Stimulated activated naive CD8-positive, alpha-beta T cell treated with anti-CD3 and anti-CD28 coated beads, Interleukin-15, amount 100 ng/mL, for 72 hours (primary cell): ENCODE results near the gene CLDN22.

Experiments used
- ATAC-seq: fragments of 150-1000 bp; cut with Tn5 transposase; 2 replicates; pipeline ENCODE4 v1.10.0; 2021; ENCODE audit warnings: mild to moderate bottlenecking, moderate library complexity
- DNase-seq, 2 donors: peaks; one replicate each; pipeline ENCODE4 v3.0.0; 2021 to 2022
- H3K27ac Mint-ChIP-seq, 2 donors: one replicate each; pipeline ENCODE4 v1.8.0; 2022; ENCODE audit warnings: mild to moderate bottlenecking in 2 of 2, mixed read lengths in 2 of 2, moderate library complexity in 2 of 2
- H3K27me3 Mint-ChIP-seq: one replicate; pipeline ENCODE4 v1.8.0; 2022; ENCODE audit warnings: mixed read lengths
- H3K4me1 Mint-ChIP-seq: one replicate; pipeline ENCODE4 v1.8.0; 2022; ENCODE audit warnings: mild to moderate bottlenecking, mixed read lengths
- H3K4me3 Mint-ChIP-seq, 2 donors: one replicate each; pipeline ENCODE4 v1.8.0; 2022; ENCODE audit warnings: mild to moderate bottlenecking in 2 of 2, mixed read lengths in 2 of 2, moderate library complexity in 1 of 2
- H3K9me3 Mint-ChIP-seq, 2 donors: one replicate each; pipeline ENCODE4 v1.8.0; 2022; ENCODE audit warnings: mixed read lengths in 2 of 2

Gene CLDN22

DNA sequence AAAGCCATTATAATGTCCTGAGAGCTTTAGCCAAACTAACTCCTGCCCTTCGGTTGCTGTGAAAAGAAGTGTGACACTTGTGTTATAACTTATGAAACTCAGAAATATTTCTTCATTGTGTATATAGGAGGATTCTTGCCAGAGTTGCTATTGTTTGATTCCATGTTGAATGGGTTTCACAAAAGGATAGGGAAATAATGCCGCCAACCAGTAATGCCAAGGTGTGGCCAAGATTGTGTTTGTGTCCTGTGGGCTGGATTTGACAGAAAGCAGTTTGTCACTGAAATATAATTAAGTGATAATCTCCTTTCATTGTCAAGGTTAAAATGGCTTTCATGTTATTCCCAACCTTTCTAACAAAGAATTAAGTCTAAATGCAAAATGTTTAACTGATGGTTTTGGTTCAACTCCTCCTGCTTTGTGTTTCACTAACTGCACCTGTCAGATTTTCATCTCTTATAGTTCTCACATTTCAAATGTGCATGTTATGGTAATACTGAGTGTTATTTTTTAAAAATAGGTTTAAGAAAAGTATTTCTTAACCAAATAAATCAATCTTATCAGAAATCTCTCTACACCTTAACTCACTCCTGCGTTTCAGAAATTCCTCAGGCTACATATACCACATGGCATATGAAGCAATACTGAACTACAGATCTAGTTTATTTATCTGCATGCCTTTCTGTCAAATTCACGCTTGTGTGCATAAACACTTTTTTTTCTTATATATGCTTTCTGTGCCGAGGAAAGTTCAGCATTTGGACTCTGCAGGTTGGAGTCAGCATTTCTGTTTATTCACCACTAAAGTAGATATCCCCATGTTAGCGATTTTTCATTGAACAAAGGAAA, at the start of gene CLDN22:
TSS of gene CLDN22 (minus strand) at position 66 of the 849 bp plus-strand sequence. CDS start at position 8, 58 bp downstream.
- Mint-ChIP-seq H3K27ac (peak within 1 kb of the TSS; percentile 16 to 49), H3K4me3 (no peak within 1 kb of the TSS), H3K4me1 (peaks cover 14% of the 10 kb centered on the region), H3K27me3 (no peaks in the 10 kb centered on the region), H3K9me3 (no peaks in the 10 kb centered on the region)
- ATAC-seq: no peak
- no peak for DNase-seq

DNA sequence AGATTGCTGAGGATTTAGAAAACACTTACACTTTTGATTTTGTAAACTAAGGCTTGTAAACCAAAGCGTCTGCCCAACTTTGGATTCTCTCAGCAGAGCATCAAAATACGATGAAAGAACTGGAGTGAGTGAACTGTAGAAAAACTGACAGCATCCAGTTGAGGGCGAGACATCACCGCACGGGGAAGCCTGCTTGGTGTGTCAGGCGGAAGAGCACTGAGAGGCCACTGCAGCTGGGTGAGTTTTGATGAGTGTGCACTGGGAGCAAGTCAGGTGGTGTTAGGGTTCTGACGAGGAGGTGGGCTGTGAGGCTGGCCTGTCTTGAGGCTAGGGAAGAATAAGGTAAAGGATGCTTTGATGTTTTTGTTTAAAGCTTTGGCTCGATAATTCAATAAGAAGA, 49.0 kb upstream of the CLDN22 start:
- Mint-ChIP-seq H3K27ac (no peak overlapping the region), H3K4me3 (no peak overlapping the region), H3K27me3 (no peaks in the 10 kb centered on the region), H3K4me1 (no peaks in the 10 kb centered on the region), H3K9me3 (peaks cover 0 to 10% of the 10 kb centered on the region in 2 donors)
- DNase-seq: no peak
- no peak for ATAC-seq

DNA sequence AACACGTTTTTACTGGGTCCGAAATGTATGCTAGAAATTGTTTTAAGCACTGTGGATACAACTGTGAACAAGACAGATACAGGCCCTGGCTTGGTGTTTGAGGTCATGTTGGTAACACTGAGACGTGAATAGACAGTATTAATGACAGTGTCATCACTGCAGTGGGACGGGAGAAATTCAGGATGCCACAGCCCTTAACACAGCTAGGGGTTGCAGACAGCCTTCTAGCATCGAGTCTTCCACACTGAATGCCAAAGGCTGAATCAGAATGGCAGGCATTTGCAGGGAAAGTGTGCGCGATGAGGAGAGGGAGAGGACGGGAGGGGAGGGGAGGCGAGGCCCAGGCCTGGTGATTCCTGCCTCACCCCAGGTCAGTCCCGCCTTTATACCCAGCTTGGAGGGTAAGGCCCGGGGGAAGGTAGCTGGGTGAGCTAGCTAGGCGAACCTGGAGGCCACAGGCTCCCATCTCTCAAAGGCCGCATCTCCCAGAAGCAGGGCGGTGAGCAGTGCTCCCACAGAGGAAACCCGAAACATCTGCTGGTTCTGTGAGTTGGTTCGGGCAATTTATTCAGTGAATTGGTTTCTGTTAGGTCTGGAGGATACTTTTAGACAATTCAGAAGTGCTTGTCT, 46.2 kb upstream of the CLDN22 start:
- Mint-ChIP-seq H3K27me3 (no peaks in the 10 kb centered on the region), H3K27ac (no peak overlapping the region), H3K4me3 (no peak overlapping the region), H3K4me1 (no peaks in the 10 kb centered on the region), H3K9me3 (no peaks in the 10 kb centered on the region)
- DNase-seq (no peak), ATAC-seq (no peak)

DNA sequence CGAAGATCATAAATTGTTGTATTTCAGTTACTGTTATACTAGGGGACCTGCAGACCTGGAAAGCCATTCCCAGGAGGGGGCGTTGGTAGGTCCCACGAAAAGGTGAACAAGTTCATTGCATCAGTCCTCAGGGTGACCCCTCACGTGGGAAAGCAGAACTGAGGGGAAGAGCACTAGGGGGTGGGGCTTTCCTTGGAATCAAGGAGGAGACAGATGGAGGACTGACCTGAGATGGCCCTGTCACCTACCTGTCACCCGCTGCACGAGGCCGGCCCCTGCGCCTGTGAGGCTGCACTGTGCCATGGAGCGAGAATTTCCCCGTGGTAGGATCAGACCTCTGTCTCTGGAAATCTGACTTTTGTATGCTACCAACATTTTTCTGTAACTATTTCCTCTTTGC, 43.9 kb upstream of the CLDN22 start:
- Mint-ChIP-seq H3K27ac (no peak overlapping the region), H3K4me3 (no peak overlapping the region), H3K27me3 (no peaks in the 10 kb centered on the region), H3K9me3 (no peaks in the 10 kb centered on the region), H3K4me1 (no peaks in the 10 kb centered on the region)
- DNase-seq (no peak), ATAC-seq (no peak)

DNA sequence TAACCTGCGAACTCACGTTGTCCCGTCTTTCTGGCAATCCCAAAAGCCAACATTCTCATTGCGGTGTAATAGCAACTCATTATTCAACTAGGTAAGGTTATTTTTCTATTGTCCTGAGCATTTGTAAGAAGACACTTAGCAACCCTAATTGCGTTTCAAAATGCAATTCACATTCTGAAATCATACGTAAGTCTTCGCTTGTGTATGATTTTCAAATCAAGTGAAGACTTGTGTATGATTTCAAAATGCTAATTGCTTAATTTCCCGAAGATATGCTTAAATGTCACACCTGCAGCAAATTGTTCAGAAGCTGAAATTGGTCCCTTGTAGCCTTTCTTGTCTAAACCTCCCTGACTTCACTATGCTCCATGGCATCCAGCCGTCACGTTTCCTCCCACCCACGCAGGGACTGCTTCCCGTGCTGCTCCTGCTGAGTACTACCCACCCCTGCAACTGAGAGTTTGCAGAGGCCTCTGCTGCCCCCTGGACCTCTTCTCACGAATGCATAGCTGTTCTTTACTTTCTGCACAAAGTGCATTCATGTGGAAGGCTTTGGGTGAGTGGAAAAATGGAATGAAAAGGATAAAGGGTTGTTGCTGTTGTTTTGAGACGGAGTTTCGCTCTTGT, 43.0 kb upstream of the CLDN22 start:
- Mint-ChIP-seq H3K27me3 (no peaks in the 10 kb centered on the region), H3K4me3 (no peak overlapping the region), H3K9me3 (no peaks in the 10 kb centered on the region), H3K27ac (peak overlapping the region in 1 of 2 donors; percentile 61), H3K4me1 (no peaks in the 10 kb centered on the region)
- DNase-seq (no peak), ATAC-seq (no peak)

DNA sequence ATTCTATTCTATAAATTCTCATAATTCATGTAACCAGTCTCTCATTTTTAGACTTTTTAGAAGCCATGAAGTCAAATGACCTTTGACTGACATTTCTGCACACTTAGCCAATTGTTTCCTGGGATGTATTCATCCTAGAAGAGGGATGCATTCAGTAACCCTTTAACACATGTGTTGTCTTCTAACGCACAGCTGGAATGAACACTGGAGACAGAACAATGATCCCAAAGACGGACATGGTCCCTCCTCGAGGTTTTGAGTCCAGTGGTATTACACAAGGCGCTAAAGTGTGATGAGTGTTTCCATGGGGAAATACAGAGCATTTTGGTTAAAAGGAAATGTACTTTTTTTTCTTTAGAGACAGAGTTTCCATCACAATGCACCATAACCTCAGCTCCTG, 42.0 kb upstream of the CLDN22 start:
- ATAC-seq (no peak), DNase-seq (no peak)
- H3K27me3 Mint-ChIP-seq: no peaks in the 10 kb centered on the region
- no peaks in the 10 kb centered on the region for H3K9me3 Mint-ChIP-seq
- no peaks in the 10 kb centered on the region for H3K4me1 Mint-ChIP-seq
- no peak overlapping the region for H3K27ac Mint-ChIP-seq
- no peak overlapping the region for H3K4me3 Mint-ChIP-seq

DNA sequence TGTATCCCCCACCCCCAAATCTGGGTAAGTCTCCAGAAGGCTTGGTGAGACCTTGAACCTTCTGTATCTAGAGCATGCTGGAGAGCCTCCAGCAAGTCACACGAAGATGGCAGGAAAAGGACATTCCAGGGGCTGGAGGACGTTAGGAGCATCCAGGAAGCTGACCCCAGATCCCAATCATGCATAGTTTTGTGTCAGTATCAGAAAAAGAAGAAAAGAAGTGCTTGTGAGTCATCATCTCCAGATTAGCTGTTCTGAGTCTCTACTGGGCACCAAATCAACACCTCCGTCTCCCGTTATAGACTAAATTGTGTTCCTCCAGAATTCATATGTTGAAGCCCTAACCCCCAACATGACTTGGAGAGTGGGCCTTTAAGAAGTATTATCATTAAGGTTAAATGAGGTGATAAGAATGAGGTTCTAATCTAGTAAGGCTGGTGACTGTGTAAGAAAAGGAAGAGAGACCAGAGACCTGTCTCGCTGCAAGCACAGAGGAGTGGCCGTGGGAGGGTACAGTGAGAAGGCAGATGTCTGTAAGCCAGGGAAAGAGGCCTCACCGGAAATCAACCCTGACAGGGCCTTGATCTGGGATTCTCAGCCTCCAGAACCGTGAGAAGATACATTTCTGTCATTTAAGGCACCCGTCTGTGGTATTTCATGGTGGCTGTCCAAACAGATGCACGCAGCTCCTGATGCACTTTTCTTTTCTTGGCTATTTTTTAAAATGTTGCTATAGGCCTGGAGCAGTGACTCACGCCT, 40.3 kb upstream of the CLDN22 start:
- H3K27me3 Mint-ChIP-seq: no peaks in the 10 kb centered on the region
- H3K4me1 Mint-ChIP-seq: no peaks in the 10 kb centered on the region
- no peak overlapping the region for H3K4me3 Mint-ChIP-seq
- no peak overlapping the region for H3K27ac Mint-ChIP-seq
- no peaks in the 10 kb centered on the region for H3K9me3 Mint-ChIP-seq
- DNase-seq (no peak), ATAC-seq (no peak)

- ATAC-seq: no peak
These were observed 38.2 kb upstream of the CLDN22 start for GRCh38 chr4:183358215-183358755.

GRCh38 chr4:183356931-183357675, 37.0 kb upstream of the CLDN22 start:
- Mint-ChIP-seq H3K4me1 (no peaks in the 10 kb centered on the region), H3K27ac (peak overlapping the region in 1 of 2 donors; percentile 87), H3K27me3 (peaks cover 5% of the 10 kb centered on the region), H3K4me3 (no peak overlapping the region), H3K9me3 (no peaks in the 10 kb centered on the region)
- ATAC-seq (peak; percentile 17), DNase-seq (no peak)

More at GRCh38 chr4:183358215-183358755, 38.2 kb upstream of the CLDN22 start:
- H3K9me3 Mint-ChIP-seq: no peaks in the 10 kb centered on the region
- no peak for DNase-seq
- H3K27ac Mint-ChIP-seq: no peak overlapping the region
- no peaks in the 10 kb centered on the region for H3K4me1 Mint-ChIP-seq
- H3K27me3 Mint-ChIP-seq: no peaks in the 10 kb centered on the region
- no peak overlapping the region for H3K4me3 Mint-ChIP-seq

- Mint-ChIP-seq H3K27ac (no peak overlapping the region), H3K27me3 (peaks cover 13% of the 10 kb centered on the region), H3K9me3 (no peaks in the 10 kb centered on the region), H3K4me1 (no peaks in the 10 kb centered on the region), H3K4me3 (no peak overlapping the region)
- ATAC-seq (peak; percentile 26), DNase-seq (no peak)
These were observed 36.2 kb upstream of the CLDN22 start for GRCh38 chr4:183356173-183356830.

DNA sequence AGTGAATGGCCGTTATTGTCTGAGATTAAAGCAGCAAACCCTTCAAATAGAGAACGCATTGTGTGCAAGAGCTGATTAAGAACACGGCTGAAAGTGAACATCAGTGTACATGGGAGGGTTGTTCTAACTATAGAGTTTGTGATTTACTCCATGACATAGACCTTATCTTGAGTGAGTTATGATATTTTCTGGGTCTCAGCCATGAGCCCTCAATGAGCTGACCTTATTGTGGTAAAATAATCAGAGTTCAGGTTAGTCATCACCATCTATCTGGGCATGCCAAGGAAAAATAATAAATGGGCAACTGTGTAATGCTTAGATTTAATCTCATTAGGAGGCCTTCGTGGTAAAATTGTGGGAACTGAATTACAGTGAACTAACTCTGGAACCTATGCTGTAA, 35.3 kb upstream of the CLDN22 start:
- DNase-seq: no peak
- H3K9me3 Mint-ChIP-seq: no peaks in the 10 kb centered on the region

GRCh38 chr4:183354219-183354618, 34.1 kb upstream of the CLDN22 start:
- ATAC-seq: no peak
- H3K27ac Mint-ChIP-seq: no peak overlapping the region
- no peaks in the 10 kb centered on the region for H3K9me3 Mint-ChIP-seq
- peaks cover 12% of the 10 kb centered on the region for H3K4me1 Mint-ChIP-seq
- H3K27me3 Mint-ChIP-seq: peaks cover 26% of the 10 kb centered on the region
- H3K4me3 Mint-ChIP-seq: no peak overlapping the region
- DNase-seq: no peak

More for the DNA sequence above, 35.3 kb upstream of the CLDN22 start:
- H3K4me3 Mint-ChIP-seq: no peak overlapping the region
- H3K4me1 Mint-ChIP-seq: peaks cover 4% of the 10 kb centered on the region
- peaks cover 22% of the 10 kb centered on the region for H3K27me3 Mint-ChIP-seq
- ATAC-seq: no peak
- H3K27ac Mint-ChIP-seq: no peak overlapping the region

- DNase-seq (no peak), ATAC-seq (no peak)
- no peak overlapping the region for H3K27ac Mint-ChIP-seq
- peaks cover 19% of the 10 kb centered on the region for H3K4me1 Mint-ChIP-seq
- no peak overlapping the region for H3K4me3 Mint-ChIP-seq
- H3K9me3 Mint-ChIP-seq: no peaks in the 10 kb centered on the region
- peaks cover 29% of the 10 kb centered on the region for H3K27me3 Mint-ChIP-seq
These were observed 33.5 kb upstream of the CLDN22 start for GRCh38 chr4:183353557-183353956.

GRCh38 chr4:183352546-183352945, 32.5 kb upstream of the CLDN22 start:
- DNase-seq: no peak
- H3K4me3 Mint-ChIP-seq: no peak overlapping the region
- H3K27me3 Mint-ChIP-seq: peaks cover 35% of the 10 kb centered on the region
- no peak overlapping the region for H3K27ac Mint-ChIP-seq
- peaks cover 21% of the 10 kb centered on the region for H3K4me1 Mint-ChIP-seq
- ATAC-seq: no peak
- H3K9me3 Mint-ChIP-seq: no peaks in the 10 kb centered on the region
